ENCODE data around the gene ADGRA3.

Gene ADGRA3

GRCh38 chr4:22410645-22411247 is 105.1 kb downstream of the ADGRA3 start:
- TF ChIP-seq ZNF501 (tag by site-specific recombination; IDR thresholded peaks at IDR 0.05) (no peak), ELK4 (IDR thresholded peaks at IDR 0.05; ENCODE audit: borderline replicate concordance, low read depth, low read length) (no peak), ZNF654 (tag by site-specific recombination; IDR thresholded peaks at IDR 0.05; ENCODE audit: low read depth) (peak; percentile 34)
- CTCF ChIA-PET = interaction anchor here (0.6 to 2.8 kb wide), 13 partner anchors 10 to 646 kb away, joined by 3 to 16 read pairs (median 3); partner anchors contain the start of gene GBA3
- POLR2A ChIA-PET = no interaction called here
- Histone ChIP-seq H3K9me3 (ENCODE audit: control insufficient read depth, insufficient read depth, low read depth, low read length) (no peaks in the 10 kb centered on the region), H3K4me1 (ENCODE audit: control insufficient read depth, insufficient read depth, low read length) (no peaks in the 10 kb centered on the region), H3K4me3 (ENCODE audit: low read depth, low read length) (no peak overlapping the region), H3K27ac (ENCODE audit: extremely low read depth, low read depth, low read length) (no peak overlapping the region), H3K36me3 (ENCODE audit: control insufficient read depth in 2 of 2, insufficient read depth in 1 of 2, low read length in 2 of 2) (peaks cover 0 to 10% of the 10 kb centered on the region in 2 experiments; a peak in 2 of 3 replicates)

GRCh38 chr4:22408474-22408873 is 107.4 kb downstream of the ADGRA3 start:
- Histone ChIP-seq H3K36me3 (ENCODE audit: control insufficient read depth in 2 of 2, insufficient read depth in 1 of 2, low read length in 2 of 2) (peaks cover 0 to 12% of the 10 kb centered on the region in 2 experiments; a peak in 2 of 3 replicates), H3K4me3 (ENCODE audit: low read depth, low read length) (no peak overlapping the region), H3K4me1 (ENCODE audit: control insufficient read depth, insufficient read depth, low read length) (no peaks in the 10 kb centered on the region), H3K27ac (ENCODE audit: extremely low read depth, low read depth, low read length) (no peak overlapping the region), H3K9me3 (ENCODE audit: control insufficient read depth, insufficient read depth, low read depth, low read length) (no peaks in the 10 kb centered on the region)
- CTCF ChIA-PET = interaction anchor here (0.6 to 1.1 kb wide), 3 partner anchors 19 to 199 kb away, joined by 3 to 5 read pairs (median 4); no protein-coding TSS in a partner anchor
- TF ChIP-seq ZNF629 (tag by site-specific recombination; IDR thresholded peaks at IDR 0.05) = no peak
- TF ChIP-seq ZNF311 (tag by site-specific recombination; IDR thresholded peaks at IDR 0.05; ENCODE audit: borderline replicate concordance) = no peak
- no peak for TF ChIP-seq GLI4 (tag by site-specific recombination; IDR thresholded peaks at IDR 0.05)
- TF ChIP-seq ZNF404 (tag by site-specific recombination; IDR thresholded peaks at IDR 0.05) = no peak
- no peak for TF ChIP-seq ZNF16 (tag by site-specific recombination; IDR thresholded peaks at IDR 0.05; ENCODE audit: low read depth)
- no peak for TF ChIP-seq PATZ1 (tag by site-specific recombination; IDR thresholded peaks at IDR 0.05)
- no peak for TF ChIP-seq ZNF558 (tag by site-specific recombination; IDR thresholded peaks at IDR 0.05)
- no peak for TF ChIP-seq ZNF530 (tag by site-specific recombination; IDR thresholded peaks at IDR 0.05; ENCODE audit: low read depth)
- no peak for TF ChIP-seq ZNF48 (tag by site-specific recombination; IDR thresholded peaks at IDR 0.05)
- no peak for TF ChIP-seq ZNF23 (tag by site-specific recombination; IDR thresholded peaks at IDR 0.05; ENCODE audit: borderline replicate concordance)
- TF ChIP-seq ZFP69B (tag by site-specific recombination; IDR thresholded peaks at IDR 0.05) = no peak
- no peak for TF ChIP-seq ZBTB26 (tag by site-specific recombination; optimal IDR thresholded peaks at IDR 0.05)
- TF ChIP-seq ZNF521 (tag by site-specific recombination; IDR thresholded peaks at IDR 0.05) = no peak
- no peak for TF ChIP-seq ZNF548 (tag by site-specific recombination; IDR thresholded peaks at IDR 0.05)
- POLR2A ChIA-PET = no interaction called here

GRCh38 chr4:22407361-22407760 is 108.5 kb downstream of the ADGRA3 start:
- Histone ChIP-seq H3K9me3 (ENCODE audit: control insufficient read depth, insufficient read depth, low read depth, low read length) (no peaks in the 10 kb centered on the region), H3K36me3 (ENCODE audit: control insufficient read depth in 2 of 2, insufficient read depth in 1 of 2, low read length in 2 of 2) (peaks cover 0 to 16% of the 10 kb centered on the region in 2 experiments; a peak in 2 of 3 replicates), H3K4me3 (ENCODE audit: low read depth, low read length) (no peak overlapping the region), H3K27ac (ENCODE audit: extremely low read depth, low read depth, low read length) (no peak overlapping the region), H3K4me1 (ENCODE audit: control insufficient read depth, insufficient read depth, low read length) (no peaks in the 10 kb centered on the region)
- ChIA-PET POLR2A (no interaction called here), CTCF (no interaction called here)
- TF ChIP-seq ZBTB48 (tag by site-specific recombination; IDR thresholded peaks at IDR 0.05) = no peak
- TF ChIP-seq ZNF658 (tag by site-specific recombination; IDR thresholded peaks at IDR 0.05) = no peak
- no peak for TF ChIP-seq ZNF292 (tag by site-specific recombination; IDR thresholded peaks at IDR 0.05; ENCODE audit: borderline replicate concordance, low read depth)
- no peak for TF ChIP-seq ZNF76 (tag by site-specific recombination; IDR thresholded peaks at IDR 0.05; ENCODE audit: borderline replicate concordance, low read depth)
- TF ChIP-seq ZBTB49 (tag by site-specific recombination; IDR thresholded peaks at IDR 0.05; ENCODE audit: low read depth) = no peak
- no peak for TF ChIP-seq ZNF558 (tag by site-specific recombination; IDR thresholded peaks at IDR 0.05)
- TF ChIP-seq ZNF2 (tag by site-specific recombination; IDR thresholded peaks at IDR 0.05) = no peak
- TF ChIP-seq ZNF561 (tag by site-specific recombination; IDR thresholded peaks at IDR 0.05; ENCODE audit: borderline replicate concordance) = no peak
- TF ChIP-seq ZNF248 (tag by site-specific recombination; IDR thresholded peaks at IDR 0.05) = no peak
- TF ChIP-seq ZBTB1 (tag by site-specific recombination; IDR thresholded peaks at IDR 0.05) = no peak
- TF ChIP-seq ZNF621 (tag by site-specific recombination; IDR thresholded peaks at IDR 0.05) = no peak

All from HEK293 (cell line).